HG03280 (cell line): Measurements from ENCODE around the gene TMEM132A.

Source experiments
- ATAC-seq: cut with Tn5 transposase; IDR thresholded peaks from one replicate; pipeline ENCODE4 v1.9.1; 2021; ENCODE audit warnings: mild to moderate bottlenecking, moderate library complexity; ENCODE audit not compliant: unreplicated experiment

TMEM132A gene, protein sequence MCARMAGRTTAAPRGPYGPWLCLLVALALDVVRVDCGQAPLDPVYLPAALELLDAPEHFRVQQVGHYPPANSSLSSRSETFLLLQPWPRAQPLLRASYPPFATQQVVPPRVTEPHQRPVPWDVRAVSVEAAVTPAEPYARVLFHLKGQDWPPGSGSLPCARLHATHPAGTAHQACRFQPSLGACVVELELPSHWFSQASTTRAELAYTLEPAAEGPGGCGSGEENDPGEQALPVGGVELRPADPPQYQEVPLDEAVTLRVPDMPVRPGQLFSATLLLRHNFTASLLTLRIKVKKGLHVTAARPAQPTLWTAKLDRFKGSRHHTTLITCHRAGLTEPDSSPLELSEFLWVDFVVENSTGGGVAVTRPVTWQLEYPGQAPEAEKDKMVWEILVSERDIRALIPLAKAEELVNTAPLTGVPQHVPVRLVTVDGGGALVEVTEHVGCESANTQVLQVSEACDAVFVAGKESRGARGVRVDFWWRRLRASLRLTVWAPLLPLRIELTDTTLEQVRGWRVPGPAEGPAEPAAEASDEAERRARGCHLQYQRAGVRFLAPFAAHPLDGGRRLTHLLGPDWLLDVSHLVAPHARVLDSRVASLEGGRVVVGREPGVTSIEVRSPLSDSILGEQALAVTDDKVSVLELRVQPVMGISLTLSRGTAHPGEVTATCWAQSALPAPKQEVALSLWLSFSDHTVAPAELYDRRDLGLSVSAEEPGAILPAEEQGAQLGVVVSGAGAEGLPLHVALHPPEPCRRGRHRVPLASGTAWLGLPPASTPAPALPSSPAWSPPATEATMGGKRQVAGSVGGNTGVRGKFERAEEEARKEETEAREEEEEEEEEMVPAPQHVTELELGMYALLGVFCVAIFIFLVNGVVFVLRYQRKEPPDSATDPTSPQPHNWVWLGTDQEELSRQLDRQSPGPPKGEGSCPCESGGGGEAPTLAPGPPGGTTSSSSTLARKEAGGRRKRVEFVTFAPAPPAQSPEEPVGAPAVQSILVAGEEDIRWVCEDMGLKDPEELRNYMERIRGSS

DNA sequence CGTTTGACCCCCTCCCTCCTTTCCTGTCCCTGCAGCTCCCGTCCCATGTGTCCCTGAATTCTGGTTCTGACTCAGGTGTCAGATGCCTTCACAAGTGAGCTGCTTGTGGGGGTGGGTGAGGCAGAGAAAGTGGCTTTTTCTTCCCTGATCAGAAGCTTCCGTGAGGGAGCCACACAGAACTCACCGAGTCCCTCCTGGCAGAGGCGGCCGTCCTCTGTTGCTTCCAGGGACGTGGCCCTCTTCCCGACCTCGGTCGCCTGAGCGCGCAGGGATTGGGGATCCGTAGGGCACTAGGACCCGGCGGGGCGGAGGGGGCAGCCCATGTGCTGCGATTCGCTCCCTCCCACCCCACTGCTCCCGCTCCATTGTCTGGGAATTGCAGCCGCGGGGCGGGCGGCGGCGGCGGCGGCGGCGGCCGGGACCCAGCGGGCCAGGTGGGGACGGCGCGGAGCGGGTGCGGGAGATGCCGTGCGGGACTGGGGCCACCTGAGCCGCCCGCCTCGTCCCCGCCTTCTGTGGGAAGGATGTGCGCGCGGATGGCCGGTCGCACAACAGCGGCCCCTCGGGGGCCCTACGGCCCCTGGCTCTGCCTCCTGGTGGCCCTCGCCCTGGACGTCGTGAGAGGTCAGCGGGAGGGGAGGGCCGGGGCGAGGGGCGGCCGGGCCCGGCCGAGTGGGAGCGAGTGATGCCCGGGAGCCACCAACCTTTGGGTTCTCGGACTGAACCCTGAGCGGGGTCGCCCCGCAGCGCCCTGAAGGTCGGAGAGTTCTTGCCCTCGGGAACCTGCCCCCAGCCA, at the start of gene TMEM132A:
Gene TMEM132A, plus strand, starts transcription at position 351 of the 796 bp plus-strand sequence. Its CDS starts 174 bp downstream, at position 525.
- no peak for ATAC-seq

DNA sequence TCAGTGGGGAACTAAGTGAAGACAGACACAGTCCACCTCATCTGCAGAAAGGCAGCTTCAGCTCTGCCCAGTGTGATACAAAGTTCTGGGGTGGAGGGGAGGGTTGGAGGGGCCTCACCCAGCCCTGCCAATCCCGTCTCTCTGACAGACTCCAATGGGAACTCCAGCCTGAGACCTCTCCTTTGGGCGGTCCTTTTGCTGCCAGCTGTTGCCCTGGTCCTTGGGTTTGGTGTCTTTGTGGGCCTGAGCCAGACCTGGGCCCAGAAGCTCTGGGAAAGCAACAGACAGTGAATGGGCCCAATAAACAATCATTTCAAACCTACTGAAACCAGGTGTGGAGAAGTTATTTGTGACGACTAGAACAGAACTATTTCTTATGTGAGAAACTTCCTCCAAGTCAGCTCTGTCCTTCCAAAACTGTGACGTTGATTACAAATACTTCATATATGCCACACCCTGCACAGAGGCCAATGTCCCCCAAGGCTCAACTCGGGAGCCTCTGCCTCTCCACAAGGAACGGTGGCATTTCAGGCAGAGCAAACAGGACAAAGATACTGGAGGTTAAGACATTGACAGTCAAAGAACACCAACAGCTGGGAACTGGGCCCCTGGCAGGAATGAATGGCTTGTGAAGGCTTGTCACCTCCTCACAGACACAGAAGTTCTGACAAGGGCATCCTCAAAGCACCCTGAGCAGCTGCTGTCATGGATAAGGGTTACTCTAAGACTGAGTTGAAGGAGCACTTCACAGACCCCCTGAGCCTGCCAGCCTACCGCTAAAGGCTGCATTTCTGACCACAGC, 48.7 kb upstream of the TMEM132A start:
- no peak for ATAC-seq

DNA sequence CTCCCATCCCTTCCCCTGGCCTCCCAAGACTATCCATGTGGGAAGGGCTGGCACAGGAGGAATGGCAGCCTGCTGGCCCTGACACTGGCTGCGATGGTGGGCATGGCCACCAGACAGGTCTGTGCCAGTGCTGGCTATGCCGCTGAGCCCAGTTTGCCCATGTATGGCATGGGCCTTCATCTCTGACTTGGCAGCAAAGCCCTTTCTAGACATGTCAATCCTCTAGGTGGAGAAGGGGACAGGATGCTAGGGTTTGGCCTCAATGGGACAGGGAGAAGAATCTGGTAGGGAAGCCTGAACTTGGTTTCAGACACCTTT, 48.1 kb upstream of the TMEM132A start:
- ATAC-seq = no peak

DNA sequence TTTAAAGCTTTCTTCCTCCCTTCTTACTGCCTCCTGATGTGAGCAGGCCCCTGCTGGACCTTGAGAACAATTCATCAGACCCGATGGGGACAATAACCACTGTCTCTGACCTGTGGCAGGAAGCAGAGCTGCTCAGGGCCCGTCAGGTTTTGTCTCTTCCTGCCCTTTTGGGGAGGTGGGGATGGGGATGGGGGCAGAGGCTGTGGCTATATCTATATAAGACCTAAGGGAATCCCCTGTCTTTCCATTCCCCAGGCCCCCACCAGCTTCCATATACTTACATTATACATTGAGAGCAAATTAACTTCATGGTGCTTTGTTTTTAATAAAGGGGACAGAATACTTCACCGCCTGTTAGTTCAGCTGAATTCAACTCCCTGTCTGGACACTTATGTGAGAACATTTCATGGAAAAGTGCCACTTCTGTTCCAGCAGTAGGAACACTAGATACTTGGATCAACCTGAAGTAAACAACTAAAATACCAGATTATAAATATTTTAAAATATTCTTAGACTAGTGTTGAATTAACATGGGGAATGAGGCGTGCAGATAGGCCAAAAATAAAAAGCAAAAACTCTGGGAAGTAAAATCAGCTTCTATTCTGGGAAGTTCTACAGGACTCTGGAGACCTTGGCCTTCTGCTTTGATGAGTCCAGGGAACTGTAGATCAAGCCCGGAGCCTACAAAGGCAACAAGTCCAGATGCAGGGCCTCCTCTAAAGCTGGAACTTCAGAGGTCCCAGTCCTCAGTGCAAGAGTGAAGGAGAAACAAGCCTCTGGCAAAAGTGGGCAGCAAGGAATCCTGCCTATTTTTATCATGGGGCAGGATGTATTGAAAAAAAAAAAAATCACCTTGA, 45.8 kb upstream of the TMEM132A start:
- no peak for ATAC-seq

DNA sequence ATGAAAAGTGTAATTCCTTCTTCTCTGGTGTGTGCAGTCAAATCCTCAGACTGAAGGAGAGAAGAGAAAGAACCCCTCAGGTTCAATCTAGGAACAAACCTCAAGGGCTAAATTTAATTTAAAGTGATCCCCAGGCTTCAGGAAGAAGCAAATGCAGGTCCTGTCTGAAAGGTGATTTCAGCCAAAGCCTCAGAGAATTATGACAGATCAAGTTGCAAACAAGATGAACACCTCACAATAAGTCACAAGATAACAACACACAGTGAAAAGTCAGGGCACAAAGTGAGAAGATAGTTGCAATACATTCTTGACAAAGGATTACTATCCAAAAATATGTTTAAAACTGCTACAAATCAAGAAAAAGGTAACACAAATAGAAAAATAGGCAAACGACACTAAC, 45.2 kb upstream of the TMEM132A start:
- no peak for ATAC-seq

DNA sequence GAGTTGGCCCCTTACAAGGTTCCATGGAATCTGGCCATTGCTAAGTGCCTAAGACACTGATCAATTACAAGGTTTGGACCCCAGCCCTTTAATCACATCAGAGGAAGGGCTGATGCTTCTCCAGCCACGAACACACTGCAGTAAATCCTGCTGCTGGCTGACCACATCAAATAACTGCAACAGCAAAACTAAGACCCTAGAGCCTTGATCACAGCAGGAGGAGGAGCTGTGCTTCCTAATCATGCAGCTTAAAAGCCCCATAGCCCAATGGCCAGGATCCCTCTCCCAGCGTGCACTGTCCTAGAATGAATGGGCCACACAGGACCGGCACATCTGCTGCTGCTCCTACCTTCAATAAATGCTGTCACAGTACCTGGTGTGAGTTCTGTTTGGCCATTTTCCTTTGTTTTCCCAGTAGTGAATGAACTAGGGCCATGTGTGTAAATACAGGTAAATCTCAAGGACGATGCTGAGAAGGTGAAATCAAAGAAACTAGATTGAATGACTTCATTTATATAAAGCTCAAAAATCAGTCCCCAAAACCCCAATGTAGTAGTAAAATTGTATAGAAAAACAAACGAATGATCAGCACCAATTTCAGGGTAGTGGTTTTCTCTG, 44.2 kb upstream of the TMEM132A start:
- no peak for ATAC-seq

DNA sequence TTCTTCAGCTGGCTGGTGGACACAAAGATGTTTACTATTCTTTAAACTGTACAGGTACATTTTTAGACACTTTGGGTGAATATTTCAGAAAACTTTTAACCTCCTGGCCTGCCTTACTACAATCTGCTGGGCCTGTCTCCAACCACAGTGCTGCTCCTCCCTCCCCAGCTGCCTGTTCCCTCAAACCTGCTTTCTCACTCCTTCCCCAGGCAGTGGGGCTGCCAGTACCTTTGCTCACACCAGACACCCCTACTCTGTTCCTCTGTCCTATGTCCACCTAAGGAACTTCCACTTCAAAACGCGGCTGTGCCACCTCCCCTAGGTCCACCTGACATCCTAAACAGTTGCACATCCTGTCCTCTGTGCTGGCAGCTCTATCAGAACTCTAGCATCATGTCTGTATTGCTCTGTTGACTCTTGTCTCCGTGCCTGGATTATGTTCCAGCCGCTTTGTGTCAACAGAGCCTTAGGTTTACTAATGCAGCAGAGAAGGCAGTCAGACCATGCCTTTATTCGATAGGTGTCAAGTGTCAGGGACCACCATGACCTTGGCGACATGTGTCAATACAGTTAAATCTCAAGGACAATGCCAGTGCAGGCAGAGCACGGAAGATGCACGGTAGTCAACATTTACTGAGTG, 43.5 kb upstream of the TMEM132A start:
- no peak for ATAC-seq

DNA sequence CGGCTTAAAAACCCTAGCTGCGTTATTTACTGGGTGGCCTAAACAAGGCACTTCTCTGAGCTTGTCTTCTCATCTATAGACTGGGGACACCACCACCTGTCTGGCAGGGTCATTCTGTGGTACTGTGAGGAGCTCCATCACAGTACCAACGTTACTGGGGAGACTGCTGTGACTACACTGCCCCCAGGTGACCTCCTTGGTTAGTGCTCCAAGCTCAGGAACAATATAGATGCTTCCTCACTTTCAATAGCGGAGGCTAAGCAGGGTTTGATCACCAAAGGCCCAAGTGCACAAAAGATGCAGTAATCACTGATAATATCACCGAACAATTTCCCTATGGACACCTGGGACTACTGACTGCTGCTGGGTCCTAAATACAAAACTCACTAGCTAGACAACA, 36.7 kb upstream of the TMEM132A start:
- peak; percentile 47 for ATAC-seq

DNA sequence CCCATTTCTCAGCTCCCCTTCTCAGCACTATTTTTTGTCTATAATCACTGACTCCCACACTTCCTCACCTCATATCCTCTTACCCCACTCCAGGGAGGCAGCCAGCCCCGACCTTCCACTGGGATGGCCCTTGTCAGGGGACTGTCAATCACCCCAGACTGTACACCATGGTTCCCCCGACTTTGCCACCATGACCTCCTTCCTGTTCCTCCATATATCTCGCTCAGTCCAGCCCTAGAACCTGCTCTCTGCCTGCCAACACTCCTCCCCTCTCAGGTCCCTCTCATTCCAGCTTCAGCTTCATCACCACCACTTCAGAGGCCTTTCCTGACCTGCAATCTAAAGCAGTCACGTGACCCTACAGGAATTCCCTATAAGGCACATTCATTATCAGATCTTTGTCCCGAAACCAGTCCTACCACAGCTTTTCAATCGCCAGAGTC, 34.4 kb upstream of the TMEM132A start:
- ATAC-seq = no peak

DNA sequence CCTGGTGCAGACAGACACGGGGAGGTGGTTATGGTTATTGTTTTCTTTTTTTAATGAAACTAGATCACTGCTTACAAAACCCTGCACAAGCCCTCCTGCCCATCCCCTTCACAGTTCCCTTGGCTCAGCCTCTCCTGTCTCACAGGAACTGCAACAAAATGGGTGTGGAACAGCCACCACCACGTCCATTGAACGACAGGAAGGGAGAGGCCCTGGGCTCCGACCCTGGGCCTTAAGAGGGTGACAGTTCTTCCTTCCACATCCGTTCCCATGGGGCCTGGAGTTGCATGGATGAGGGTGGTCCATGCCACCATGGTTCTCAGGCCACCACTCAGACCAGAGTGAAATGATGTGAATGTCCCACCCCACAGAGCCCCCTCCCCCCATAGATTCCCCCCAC, 33.6 kb upstream of the TMEM132A start:
- ATAC-seq = no peak

DNA sequence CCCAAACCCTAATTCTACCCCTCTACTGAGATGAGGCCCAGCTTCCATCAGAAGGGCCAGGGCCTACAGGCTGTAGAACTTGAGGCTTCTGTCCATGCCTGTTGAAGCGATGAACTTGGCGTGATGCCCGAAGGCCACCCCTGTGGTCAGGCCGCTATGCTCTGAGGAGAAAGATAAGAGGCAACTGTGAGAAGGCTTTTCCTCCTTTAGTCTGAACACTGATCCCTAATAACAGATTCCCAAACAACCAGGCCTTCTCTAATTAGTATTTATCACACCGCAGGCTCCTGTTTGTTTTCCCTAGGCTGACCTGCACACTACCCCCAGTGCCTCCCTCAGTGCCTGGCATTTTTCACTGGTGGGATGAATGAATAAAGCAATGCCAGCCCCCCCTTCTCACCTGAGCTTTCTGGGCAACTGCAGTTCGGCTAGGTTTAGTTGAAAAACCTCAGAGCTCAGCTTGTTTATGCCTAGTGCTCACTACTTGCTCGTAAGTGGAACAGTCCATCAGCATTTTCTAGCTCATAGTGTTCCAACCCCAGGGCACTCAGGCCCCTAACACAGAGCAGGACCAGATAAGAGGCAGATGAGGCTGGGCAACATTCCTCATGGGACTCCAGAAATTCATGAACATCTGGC, 33.0 kb upstream of the TMEM132A start:
- ATAC-seq = no peak

DNA sequence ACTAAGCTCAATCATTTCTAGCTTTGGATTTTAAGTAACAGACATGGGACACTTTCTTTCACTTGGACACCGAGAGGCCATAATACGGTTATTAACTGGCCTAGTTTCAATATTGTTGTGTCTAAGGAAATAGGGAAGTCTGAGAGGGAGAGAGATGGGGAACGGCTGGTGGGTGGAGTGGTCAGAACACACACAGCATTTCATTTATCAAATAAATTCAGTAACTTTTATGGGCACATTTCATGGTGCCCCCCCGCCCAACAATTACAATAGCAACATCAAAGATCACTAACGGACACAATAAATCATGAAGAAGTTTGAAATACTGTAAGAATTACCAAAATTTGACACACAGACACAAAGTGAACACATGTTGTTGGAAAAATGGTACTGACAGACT, 28.6 kb upstream of the TMEM132A start:
- ATAC-seq = no peak

DNA sequence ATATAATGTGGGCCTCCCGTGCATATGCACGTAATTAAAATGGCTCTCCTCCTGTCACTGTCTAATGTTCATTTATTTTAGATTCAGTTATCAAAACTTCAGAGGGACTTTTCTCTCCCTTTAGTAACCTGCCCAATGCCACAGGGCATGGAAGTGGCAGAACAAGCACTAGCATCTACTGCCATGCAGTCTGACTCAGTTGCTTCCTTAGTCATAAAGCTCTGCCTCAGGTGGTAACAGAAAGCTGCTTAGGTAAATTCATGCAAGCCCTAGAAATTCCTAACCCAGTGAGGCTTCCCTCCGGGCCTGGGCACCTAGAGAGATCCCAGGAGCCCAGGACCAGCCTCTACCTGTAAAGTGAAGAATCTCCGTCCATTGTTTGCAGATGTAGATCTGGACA, 26.8 kb upstream of the TMEM132A start:
- no peak for ATAC-seq

DNA sequence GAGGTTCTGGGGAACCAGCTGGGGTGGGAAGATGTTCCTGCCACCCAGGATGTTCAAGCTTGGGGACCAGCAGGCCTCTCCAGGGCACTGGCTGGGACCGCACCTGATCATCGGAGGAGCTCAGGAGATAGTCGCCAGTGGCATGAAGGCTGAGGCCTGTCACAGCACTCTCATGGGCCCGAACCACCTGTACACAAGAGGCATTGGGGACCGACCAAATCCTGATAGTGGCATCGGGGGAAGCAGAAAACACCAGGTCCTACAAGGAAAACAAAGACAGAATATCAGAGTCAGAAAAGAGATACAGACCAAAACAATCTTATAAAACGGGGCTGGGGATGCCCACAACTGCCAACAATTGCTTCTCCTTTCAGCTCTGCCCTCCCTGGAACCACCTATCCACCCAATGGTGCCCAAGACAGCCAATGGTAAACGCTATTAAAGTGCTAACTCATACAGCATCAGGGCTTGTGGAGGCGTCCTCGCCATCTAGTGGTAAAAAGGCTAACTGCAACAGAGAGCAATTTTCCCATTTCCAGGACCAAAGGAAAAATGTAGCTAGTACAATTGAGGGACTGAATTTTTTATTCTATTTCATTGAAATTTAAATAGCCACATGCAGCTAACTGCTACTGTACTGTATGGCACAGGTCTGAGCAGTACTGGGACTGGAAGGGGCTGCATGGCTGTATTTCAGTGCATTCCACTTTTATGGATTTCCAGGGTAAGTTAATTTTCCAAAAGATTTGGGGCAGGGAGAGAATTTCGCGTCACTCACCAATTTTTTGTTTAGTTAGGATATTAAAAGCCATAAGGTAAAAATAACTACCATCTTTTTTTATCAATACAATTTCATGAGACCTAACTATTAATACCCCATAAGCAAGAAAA, 25.0 kb upstream of the TMEM132A start:
- no peak for ATAC-seq

DNA sequence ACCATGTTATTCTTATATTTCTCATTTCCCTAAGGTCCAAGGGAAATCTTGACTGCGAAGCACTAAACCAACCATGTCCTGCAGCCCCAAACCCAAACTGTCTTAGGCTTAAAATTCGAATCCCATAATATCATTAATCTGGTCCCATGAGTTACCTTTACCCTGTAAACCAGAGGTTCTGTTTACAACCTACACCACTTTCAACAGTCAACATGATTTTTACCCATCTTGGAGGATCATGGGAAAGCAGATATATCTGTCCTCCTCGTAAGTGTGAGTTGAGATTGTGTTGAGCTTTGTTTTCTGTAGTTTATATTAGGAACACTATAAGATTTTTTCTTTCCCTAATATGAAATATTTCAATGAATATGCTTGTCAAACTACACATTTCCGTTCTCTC, 24.3 kb upstream of the TMEM132A start:
- ATAC-seq = no peak

DNA sequence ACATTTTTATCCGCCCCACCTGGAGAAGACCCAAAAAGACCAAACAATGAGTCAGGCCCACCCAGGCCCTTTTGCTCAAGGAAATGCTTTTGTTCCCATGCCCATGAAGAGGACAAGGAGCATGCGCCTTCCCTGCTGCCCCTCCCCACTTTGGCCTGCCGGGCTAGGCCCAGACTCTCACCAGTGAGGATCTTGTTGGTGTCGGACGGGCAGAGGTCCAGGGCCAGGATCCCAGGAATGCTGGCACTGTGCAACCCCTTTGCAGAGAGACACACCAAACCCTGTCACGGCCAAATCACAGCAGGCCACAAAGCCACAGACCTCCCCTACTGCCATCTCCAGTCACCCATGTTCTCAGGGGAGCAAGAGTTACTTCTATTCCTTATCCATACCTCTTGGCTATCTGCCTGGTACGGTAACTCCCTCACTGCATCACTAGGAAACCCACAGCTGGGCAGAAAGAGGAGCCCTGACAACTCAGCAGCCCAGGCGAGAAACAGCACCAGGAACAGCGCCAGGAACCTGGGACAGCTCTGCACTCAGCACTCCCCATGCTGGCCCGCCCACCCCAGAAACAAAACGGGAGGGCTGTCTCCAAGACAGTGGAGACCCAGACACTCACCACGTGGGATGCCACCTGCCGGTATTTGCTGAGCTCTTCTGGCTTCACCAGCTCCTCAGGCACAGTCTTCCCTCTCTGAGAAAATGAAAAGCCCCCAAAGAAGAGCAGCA, 23.4 kb upstream of the TMEM132A start:
- ATAC-seq = no peak
